Measurements from ENCODE around the gene C2CD2. TPM values are rescaled to one million over a fixed set of nuclear protein-coding genes. Genes with fewer than 3 reads are reported as not detected.
"Not testable (repeated sequence)": the region's sequence is repeated elsewhere in the genome, so short reads cannot be mapped to it uniquely, and the experiment has no call there.

C2CD2 gene
- total and polyA plus RNA-seq, 2 donors: 13.0 to 24.3 TPM

GRCh38 chr21:41970751-41971653 is 17.2 kb upstream of the C2CD2 start:
- no peaks in the 10 kb centered on the region for H3K4me1 ChIP-seq (ENCODE audit: insufficient read depth)
- DNase-seq (ENCODE audit: extremely low spot score): no peak
- WGBS: 66% methylated on average over 20 of the region's 20 CpGs
- H3K36me3 ChIP-seq (ENCODE audit: insufficient read depth): no peaks in the 10 kb centered on the region
- no peak overlapping the region for H3K27ac ChIP-seq (ENCODE audit: low read depth)
- no peak overlapping the region for H3K4me3 ChIP-seq (ENCODE audit: low read depth, low read length)

DNA sequence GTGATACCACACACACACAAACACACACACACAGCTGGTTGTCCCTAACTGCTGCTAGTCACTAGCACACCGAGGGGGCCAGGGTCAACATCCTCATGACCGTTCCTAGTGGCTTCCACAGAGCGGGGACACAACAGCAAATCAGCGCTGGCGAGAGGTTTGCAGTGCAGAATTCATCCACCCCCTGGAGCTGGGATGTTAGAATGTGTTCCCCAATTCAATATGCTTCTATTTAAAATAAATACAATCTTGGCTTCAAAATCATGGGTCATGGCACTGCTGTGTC is 16.2 kb upstream of the C2CD2 start:
- H3K36me3 ChIP-seq (ENCODE audit: insufficient read depth): no peaks in the 10 kb centered on the region
- WGBS: 88% methylated on average over 5 of the region's 5 CpGs
- no peak overlapping the region for H3K4me3 ChIP-seq (ENCODE audit: low read depth, low read length)
- H3K27ac ChIP-seq (ENCODE audit: low read depth): no peak overlapping the region
- no peak for DNase-seq (ENCODE audit: extremely low spot score)
- no peaks in the 10 kb centered on the region for H3K4me1 ChIP-seq (ENCODE audit: insufficient read depth)

DNA sequence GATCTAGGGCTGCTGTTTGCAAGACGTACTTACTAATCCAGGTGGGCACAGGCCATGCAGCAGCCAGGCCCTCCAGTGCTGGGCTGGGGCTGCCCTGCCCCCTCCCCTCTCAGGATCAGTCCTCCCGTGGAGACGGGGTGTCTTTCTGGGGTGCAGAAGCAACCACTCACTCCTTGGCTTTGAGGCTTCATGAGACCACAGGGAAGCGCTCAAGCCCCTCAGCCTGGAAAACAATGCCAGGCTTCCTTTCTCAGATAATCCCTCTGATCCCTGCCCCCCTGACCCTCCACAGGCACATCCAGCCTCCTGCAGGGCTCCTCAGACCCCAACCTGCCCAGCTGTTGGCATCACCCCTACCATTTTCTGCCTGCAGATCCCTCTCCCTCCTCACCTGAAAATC is 13.9 kb upstream of the C2CD2 start:
- Histone ChIP-seq H3K4me3 (ENCODE audit: low read depth, low read length) (no peak overlapping the region), H3K36me3 (ENCODE audit: insufficient read depth) (no peaks in the 10 kb centered on the region), H3K4me1 (ENCODE audit: insufficient read depth) (no peaks in the 10 kb centered on the region), H3K27ac (ENCODE audit: low read depth) (no peak overlapping the region)
- 80% methylated on average over 4 of the region's 4 CpGs for WGBS
- no peak for DNase-seq (ENCODE audit: extremely low spot score)

DNA sequence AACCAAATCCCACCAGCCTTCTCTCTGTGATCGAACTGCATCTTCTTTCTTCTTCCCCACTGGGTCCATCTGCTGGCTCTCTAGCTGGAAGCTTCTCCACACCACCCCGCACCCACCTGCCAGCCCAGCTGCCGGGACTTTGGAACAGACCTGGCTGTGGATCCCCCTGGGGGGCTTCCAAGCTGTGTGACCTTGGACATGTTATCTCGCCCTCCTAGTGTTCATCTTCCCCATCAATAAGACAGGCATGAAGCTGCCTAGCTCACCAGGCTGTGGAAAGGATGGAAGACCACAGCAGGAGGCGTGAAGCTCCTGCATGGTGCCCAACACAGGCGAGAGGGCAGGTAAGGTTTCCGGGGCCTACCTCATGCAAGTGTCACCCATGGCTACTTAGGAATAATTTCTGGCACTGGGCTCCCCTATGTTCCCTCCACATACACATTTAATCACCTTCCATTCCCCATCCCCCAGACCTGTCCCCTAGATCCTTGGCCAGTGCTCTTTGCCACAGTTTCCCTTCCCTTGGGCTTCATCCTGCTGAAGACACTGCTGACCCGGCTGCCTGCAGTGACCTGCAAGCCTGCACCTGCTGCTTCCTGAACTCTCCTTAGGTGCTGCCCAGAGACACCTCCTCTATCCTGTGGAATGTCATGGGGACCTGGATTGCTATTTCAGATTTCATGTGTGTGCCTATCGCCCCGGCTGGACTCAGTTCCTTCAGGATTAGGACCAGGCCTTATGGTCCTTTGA is 13.2 kb upstream of the C2CD2 start:
- Histone ChIP-seq H3K36me3 (ENCODE audit: insufficient read depth) (no peaks in the 10 kb centered on the region), H3K4me3 (ENCODE audit: low read depth, low read length) (no peak overlapping the region), H3K27ac (ENCODE audit: low read depth) (no peak overlapping the region), H3K4me1 (ENCODE audit: insufficient read depth) (no peaks in the 10 kb centered on the region)
- DNase-seq (ENCODE audit: extremely low spot score): no peak
- WGBS: 93% methylated on average over 10 of the region's 10 CpGs

DNA sequence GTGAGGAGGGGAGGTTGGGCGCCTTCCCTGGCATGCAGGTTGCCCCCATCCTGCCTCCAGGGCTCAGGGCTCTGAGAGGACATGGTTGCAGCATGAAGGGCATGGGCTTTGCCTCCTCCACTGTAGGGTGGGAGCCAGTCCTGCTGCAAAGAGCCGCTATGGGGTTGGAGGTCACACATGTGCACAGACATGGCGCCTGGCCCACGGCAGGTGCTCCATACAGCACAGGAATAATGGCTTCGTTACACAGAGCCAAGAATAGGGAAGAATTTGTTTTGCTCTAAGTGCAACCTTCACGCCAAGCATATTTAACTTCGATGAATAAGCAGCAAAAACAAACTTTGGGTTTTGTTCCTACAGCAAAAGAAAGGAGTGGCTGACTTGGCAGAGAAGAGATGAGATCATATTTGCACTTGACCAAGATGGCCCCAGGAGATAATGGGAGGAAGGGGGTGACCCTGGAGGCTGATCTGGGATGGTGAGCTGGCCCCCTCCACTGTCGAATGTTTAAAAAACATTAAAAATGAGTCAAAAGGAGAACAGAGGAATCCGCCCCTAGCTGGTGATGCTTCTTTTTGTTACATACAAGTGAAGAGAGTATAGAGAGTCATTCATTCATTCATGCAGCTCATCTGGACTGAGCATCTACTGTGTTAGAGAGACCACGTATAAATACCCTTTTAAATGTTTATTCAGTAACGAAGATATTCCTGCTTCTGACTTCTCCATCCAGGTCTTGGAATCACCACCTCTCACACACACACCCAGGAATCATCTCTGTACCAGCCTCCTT is 12.4 kb upstream of the C2CD2 start:
- DNase-seq (ENCODE audit: extremely low spot score): no peak

GRCh38 chr21:41965461-41966013 is 11.7 kb upstream of the C2CD2 start:
- H3K4me3 ChIP-seq (ENCODE audit: low read depth, low read length): no peak overlapping the region
- no peak for DNase-seq (ENCODE audit: extremely low spot score)
- 87% methylated on average over 10 of the region's 10 CpGs for WGBS
- no peaks in the 10 kb centered on the region for H3K36me3 ChIP-seq (ENCODE audit: insufficient read depth)
- no peak overlapping the region for H3K27ac ChIP-seq (ENCODE audit: low read depth)
- H3K4me1 ChIP-seq (ENCODE audit: insufficient read depth): no peaks in the 10 kb centered on the region

More for the DNA sequence above, 12.4 kb upstream of the C2CD2 start:
- Histone ChIP-seq H3K4me1 (ENCODE audit: insufficient read depth) (no peaks in the 10 kb centered on the region), H3K4me3 (ENCODE audit: low read depth, low read length) (no peak overlapping the region), H3K27ac (ENCODE audit: low read depth) (no peak overlapping the region), H3K36me3 (ENCODE audit: insufficient read depth) (no peaks in the 10 kb centered on the region)
- WGBS: 79% methylated on average over 11 of the region's 11 CpGs

DNA sequence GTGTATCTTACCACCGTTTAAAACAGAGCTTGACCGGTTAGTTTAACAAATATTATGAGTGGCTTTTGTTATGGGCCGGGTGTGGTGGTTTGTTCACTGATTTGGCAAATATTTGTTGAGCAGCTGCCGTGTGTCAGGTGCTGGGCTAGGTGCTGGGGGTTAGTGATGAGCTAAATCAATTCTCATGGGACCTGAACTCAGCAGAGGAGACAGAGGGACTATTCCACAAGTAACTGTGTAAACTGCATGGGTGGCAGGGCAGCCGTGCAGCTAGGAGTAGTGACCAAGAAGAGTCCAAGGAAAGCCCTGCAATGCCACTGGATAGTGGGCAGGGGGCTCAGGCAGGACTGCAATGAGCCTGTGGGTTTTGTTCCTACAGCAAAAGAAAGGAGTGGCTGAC is 11.2 kb upstream of the C2CD2 start:
- Histone ChIP-seq H3K27ac (ENCODE audit: low read depth) (no peak overlapping the region), H3K4me3 (ENCODE audit: low read depth, low read length) (no peak overlapping the region), H3K36me3 (ENCODE audit: insufficient read depth) (no peaks in the 10 kb centered on the region), H3K4me1 (ENCODE audit: insufficient read depth) (no peaks in the 10 kb centered on the region)
- DNase-seq (ENCODE audit: extremely low spot score): no peak
- WGBS: 68% methylated on average over 5 of the region's 5 CpGs

- Histone ChIP-seq H3K4me3 (ENCODE audit: low read depth, low read length) (no peak overlapping the region), H3K36me3 (ENCODE audit: insufficient read depth) (no peaks in the 10 kb centered on the region), H3K4me1 (ENCODE audit: insufficient read depth) (no peaks in the 10 kb centered on the region), H3K27ac (ENCODE audit: low read depth) (no peak overlapping the region)
- no peak for DNase-seq (ENCODE audit: extremely low spot score)
- WGBS: 70% methylated on average over 8 of the region's 8 CpGs
These were observed 10.4 kb upstream of the C2CD2 start for GRCh38 chr21:41964171-41964570.

GRCh38 chr21:41962425-41962966 is 8.7 kb upstream of the C2CD2 start:
- H3K4me3 ChIP-seq (ENCODE audit: low read depth, low read length): no peak overlapping the region
- WGBS: 83% methylated on average over 11 of the region's 11 CpGs

GRCh38 chr21:41961753-41962152 is 7.9 kb upstream of the C2CD2 start:
- Histone ChIP-seq H3K4me3 (ENCODE audit: low read depth, low read length) (no peak overlapping the region), H3K4me1 (ENCODE audit: insufficient read depth) (no peaks in the 10 kb centered on the region), H3K27ac (ENCODE audit: low read depth) (no peak overlapping the region), H3K36me3 (ENCODE audit: insufficient read depth) (no peaks in the 10 kb centered on the region)
- DNase-seq (ENCODE audit: extremely low spot score): no peak
- WGBS: 68% methylated on average over 8 of the region's 8 CpGs

More at GRCh38 chr21:41962425-41962966, 8.7 kb upstream of the C2CD2 start:
- H3K27ac ChIP-seq (ENCODE audit: low read depth): no peak overlapping the region
- DNase-seq (ENCODE audit: extremely low spot score): no peak
- H3K4me1 ChIP-seq (ENCODE audit: insufficient read depth): no peaks in the 10 kb centered on the region
- no peaks in the 10 kb centered on the region for H3K36me3 ChIP-seq (ENCODE audit: insufficient read depth)

GRCh38 chr21:41961282-41961701 is 7.5 kb upstream of the C2CD2 start:
- Histone ChIP-seq H3K36me3 (ENCODE audit: insufficient read depth) (no peaks in the 10 kb centered on the region), H3K4me1 (ENCODE audit: insufficient read depth) (no peaks in the 10 kb centered on the region), H3K4me3 (ENCODE audit: low read depth, low read length) (no peak overlapping the region), H3K27ac (ENCODE audit: low read depth) (no peak overlapping the region)
- 79% methylated on average over 14 of the region's 14 CpGs for WGBS
- no peak for DNase-seq (ENCODE audit: extremely low spot score)

DNA sequence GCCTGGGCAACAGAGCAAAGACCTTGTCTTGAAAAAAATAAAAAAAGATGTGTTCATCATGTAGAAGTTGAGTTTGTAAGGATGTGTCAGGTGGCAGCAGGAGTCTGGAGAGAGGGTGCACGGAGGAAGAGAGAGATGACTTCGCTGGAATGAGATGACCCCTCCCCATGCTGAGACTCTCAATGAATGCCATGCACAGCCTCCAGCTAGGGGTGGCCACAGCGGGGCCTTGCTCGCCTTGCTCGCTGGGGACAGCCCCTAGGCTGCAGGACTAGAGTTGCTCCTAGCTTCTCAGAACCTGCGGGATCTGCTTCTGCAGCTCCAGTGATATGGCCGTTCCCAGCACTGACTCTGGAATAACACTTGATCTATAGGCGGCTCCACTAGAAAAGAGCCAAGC is 6.6 kb upstream of the C2CD2 start:
- H3K4me3 ChIP-seq (ENCODE audit: low read depth, low read length): no peak overlapping the region
- 88% methylated on average over 8 of the region's 8 CpGs for WGBS
- no peaks in the 10 kb centered on the region for H3K36me3 ChIP-seq (ENCODE audit: insufficient read depth)
- H3K4me1 ChIP-seq (ENCODE audit: insufficient read depth): no peaks in the 10 kb centered on the region
- no peak overlapping the region for H3K27ac ChIP-seq (ENCODE audit: low read depth)
- DNase-seq (ENCODE audit: extremely low spot score): no peak

DNA sequence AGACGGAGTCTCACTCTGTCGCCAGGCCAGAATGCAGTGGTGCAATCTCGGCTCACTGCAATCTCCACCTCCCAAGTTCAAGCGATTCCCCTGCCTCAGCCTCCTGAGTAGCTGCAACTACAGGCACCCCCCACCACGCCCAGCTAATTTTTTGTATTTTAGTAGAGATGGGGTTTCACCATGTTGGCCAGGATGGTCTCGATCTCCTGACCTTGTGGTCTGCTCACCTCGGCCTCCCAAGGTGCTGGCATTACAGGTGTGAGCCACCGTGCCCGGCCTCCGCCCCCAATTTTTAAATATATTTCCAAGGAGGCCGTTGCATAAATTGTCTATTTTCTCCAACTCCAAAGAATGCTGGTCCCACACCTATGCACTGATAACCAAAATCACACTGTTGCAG is 5.9 kb upstream of the C2CD2 start:
- not testable (repeated sequence) for H3K36me3 ChIP-seq (ENCODE audit: insufficient read depth); H3K4me3 ChIP-seq (ENCODE audit: low read depth, low read length); DNase-seq (ENCODE audit: extremely low spot score); H3K27ac ChIP-seq (ENCODE audit: low read depth); H3K4me1 ChIP-seq (ENCODE audit: insufficient read depth)
- WGBS: 96% methylated on average over 11 of the region's 11 CpGs
